Body of pancreas (tissue), 4 donors: Measurements from ENCODE around the gene NKD2.

Source experiments
- POLR2A ChIP-seq, 3 donors: fragments of 450-650 bp; IDR thresholded peaks; one replicate each; pipeline ENCODE4 v1.6.1; 2016; ENCODE audit warnings: antibody characterized with exemption in 3 of 3, mild to moderate bottlenecking in 2 of 3
- TF ChIP-seq, protein P1 (sequence below), 7 experiments: fragments of 450-650 bp in 4 of 7; fragments of 200-600 bp in 3 of 7; sonication (generic) in 3 of 7; IDR thresholded peaks; one replicate each; pipeline ENCODE4 v1.5.1; 2016 to 2019; ENCODE audit warnings: antibody characterized with exemption in 7 of 7

DNA sequence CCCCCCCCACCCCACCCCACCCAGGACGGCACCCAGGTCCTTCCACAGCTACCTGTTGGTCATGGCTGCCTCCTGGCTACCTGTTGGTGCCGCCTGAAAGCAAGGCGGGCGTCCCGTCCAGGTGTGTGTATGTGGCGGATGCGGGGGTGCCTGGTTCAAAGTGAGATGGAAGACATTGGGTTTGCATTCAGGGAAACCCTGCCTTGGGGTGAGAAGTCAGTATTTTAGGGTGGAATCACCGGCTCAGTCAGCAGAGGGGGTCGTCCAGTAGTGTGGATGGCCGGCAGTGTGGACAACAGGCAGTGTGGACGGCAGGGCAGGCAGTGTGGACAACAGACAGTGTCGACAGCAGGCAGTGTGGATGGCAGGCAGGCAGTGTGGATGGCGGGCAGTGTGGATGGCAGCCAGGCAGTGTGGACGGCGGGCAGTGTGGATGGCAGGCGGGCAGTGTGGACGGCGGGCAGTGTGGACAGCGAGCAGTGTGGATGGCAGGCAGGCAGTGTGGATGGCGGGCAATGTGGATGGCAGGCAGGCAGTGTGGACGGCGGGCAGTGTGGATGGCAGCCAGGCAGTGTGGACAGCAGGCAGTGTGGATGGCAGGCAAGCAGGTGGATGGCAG is 28.0 kb downstream of the NKD2 start:
- TF ChIP-seq, protein P1, sequence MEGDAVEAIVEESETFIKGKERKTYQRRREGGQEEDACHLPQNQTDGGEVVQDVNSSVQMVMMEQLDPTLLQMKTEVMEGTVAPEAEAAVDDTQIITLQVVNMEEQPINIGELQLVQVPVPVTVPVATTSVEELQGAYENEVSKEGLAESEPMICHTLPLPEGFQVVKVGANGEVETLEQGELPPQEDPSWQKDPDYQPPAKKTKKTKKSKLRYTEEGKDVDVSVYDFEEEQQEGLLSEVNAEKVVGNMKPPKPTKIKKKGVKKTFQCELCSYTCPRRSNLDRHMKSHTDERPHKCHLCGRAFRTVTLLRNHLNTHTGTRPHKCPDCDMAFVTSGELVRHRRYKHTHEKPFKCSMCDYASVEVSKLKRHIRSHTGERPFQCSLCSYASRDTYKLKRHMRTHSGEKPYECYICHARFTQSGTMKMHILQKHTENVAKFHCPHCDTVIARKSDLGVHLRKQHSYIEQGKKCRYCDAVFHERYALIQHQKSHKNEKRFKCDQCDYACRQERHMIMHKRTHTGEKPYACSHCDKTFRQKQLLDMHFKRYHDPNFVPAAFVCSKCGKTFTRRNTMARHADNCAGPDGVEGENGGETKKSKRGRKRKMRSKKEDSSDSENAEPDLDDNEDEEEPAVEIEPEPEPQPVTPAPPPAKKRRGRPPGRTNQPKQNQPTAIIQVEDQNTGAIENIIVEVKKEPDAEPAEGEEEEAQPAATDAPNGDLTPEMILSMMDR (IDR thresholded peaks at IDR 0.05) = no peak
- TF ChIP-seq POLR2A (IDR thresholded peaks at IDR 0.05) = no peak
